Activated CD4-positive, alpha-beta T cell treated with anti-CD3 and anti-CD28 coated beads for 4 hours (primary cell): ENCODE results near the gene TIAM2.

ENCODE experiments used
- DNase-seq, 2 donors: peaks; one replicate each; pipeline ENCODE4 v3.0.0-alpha.2; 2020

TIAM2 gene

DNA sequence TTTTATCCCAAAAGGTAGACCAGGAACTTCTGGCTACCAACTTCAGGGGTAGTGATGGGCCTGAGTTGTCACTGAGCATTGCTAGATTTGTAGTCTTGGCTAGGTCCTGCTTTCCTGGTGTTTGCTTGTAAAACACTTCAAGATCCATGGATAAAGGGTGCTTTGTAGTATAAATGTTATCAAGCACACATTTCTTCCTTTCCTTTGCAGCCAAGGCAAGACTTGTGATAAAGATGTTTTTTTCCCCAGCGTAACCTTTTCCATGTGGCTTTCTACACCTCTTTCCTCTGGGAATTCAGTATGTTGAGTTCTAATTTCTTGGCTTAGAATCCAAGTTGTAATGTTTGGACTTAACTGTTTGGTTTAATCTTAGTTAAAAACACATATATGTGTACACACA, 145.9 kb downstream of the TIAM2 start:
- DNase-seq: no peak

DNA sequence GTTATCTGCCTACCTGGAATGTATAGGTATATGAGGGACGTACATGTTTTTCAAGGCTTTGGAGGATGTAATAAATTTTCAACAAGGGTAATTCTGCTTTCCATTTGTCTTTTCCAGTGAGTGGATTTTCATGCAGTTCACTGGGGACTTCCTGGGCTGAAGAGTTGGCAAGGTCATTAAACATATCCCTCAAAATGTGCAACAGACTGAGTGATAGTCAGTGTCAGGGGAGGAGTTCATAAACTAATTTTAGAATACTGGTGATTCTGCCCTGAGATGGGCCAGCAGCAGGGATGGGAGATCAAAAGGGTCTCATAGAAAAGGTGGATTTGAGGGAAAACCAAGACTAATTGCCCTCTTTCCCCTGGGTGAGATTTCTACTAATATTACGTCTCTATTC, 146.4 kb downstream of the TIAM2 start:
- DNase-seq: no peak

DNA sequence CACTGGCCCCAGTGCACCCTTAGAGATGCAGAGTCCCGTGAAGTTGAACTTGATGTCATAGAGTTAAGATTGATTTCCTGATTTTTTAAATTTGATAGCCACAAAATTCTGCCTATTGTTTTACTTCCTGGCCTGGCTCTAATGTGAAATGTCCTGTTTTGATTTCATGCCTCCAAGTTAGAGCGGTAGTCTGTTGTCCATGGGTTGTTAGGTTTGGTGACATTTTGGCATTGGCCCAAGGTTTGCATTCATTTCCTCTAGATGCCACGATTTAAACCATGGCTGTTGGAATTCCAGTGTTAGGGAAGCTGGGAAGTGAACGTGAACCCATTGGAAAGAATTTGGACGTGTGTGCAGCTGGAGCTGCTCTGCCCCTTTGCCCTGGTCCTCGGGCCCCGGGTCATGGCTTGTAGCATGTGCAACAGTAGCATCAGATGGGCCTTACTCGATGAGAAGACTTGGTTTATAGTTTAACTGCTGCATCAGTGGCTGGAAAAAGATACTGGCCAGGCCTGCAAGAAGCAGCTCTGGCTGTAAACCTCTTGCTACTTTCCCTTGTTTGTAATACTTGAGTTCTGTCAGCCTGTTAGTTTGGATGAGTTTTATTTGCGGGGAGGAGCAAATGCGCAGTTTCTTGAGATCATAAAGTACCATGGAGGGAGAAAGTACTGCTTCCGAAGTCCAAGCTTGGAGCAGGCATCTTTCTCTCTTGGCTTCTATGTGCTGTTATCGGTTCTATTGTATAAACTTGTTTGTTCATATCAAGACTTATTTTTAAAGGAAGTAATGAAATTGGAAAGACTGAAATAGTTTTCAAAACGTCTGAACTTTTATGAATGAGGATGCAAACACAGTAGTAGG, 147.3 kb downstream of the TIAM2 start:
- no peak for DNase-seq

DNA sequence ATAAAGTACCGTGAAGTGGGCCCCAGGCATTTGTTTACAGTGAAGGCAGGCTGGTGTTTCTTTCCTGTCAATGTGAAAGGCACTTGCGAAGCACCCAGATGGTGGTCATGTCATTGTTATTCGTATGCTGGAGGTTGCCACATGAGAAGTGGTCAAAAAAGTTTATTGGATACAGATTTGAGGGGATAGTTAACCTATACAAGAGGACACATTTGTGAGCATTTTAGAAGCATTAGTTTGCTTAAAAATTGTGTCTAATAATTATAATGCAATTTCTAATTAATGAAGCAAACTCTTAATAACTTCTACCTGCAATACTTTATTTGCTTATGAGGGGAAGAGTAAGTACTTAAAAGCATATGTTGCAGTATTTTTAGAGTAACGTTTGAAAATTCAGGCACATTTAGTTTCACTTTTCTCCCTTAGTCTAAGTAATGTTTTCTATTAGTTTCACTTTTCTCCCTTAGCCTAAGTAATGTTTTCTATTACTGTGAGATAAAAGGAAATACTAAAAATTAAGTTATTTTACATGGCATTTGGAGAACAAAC, 148.0 kb downstream of the TIAM2 start:
- DNase-seq: no peak

DNA sequence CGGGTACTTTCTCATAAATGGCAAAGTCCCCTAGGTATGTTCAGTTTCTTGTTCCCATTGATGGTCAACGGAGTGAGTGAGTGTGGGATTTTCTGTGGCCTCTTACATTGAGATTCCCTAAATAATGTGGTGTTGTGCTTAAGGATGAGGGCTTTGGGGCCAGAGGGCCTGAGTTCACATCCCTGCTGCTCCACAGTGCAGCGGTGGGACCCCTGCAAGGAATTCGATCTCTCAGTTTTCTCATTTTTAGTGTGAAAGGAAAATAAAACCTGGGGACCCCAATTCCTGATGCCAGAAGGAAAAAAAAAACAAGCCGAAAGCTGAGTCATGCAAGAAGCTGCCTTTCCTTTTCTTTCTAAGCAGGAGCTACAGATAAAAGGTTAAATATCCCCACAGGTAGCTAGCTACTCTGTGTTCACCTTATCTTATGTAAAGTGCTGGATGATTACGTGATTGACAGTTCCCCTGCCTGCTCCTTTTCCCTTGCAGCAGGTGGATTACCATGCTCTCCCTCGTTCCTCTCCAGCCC, 148.5 kb downstream of the TIAM2 start:
- DNase-seq: no peak

DNA sequence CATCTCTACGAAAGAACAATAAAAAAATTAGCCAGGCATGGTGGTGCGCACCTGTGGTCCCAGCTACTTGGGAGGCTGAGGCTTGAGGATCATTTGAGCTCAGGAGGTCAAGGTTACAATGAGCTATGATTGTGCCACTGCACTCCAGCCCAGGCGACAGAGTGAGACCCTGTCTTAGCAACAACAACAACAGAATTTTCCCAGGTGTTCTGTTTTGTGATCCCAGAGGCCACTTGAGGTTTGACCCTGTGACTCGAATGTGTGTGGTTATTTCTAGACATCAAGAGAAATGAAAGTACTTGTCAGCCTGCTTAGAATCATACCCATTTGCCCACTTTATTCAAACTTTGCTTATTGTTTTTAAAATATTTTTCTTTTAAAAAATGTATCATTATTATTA, 151.1 kb downstream of the TIAM2 start:
- DNase-seq: no peak

DNA sequence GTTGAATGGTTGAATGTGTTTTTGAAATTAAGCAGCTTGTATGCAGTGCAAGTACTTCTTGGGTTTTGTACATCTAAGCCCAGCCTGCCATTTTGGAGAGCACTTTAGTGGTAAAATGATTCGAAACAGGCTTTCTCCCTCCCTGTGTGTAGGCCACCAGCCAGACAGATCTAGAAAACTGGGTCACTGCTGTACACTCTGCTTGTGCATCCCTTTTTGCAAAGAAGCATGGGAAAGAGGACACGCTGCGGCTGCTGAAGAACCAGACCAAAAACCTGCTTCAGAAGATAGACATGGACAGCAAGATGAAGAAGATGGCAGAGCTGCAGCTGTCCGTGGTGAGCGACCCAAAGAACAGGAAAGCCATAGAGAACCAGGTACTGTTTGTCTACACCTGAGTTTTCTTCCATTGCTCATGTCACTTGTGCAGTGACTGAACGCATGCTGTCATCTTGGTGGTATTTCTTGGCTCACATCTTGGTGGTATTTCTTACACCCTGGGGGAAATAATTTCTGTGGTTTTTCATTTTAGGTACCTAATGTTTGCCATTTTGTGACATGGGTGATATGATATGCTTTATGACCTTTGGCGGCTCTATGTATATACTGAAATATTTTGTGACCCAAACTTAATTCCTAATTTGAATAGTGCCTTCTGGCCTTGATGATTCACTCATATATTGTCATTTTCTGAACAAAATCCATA, 153.0 kb downstream of the TIAM2 start:
- no peak for DNase-seq

DNA sequence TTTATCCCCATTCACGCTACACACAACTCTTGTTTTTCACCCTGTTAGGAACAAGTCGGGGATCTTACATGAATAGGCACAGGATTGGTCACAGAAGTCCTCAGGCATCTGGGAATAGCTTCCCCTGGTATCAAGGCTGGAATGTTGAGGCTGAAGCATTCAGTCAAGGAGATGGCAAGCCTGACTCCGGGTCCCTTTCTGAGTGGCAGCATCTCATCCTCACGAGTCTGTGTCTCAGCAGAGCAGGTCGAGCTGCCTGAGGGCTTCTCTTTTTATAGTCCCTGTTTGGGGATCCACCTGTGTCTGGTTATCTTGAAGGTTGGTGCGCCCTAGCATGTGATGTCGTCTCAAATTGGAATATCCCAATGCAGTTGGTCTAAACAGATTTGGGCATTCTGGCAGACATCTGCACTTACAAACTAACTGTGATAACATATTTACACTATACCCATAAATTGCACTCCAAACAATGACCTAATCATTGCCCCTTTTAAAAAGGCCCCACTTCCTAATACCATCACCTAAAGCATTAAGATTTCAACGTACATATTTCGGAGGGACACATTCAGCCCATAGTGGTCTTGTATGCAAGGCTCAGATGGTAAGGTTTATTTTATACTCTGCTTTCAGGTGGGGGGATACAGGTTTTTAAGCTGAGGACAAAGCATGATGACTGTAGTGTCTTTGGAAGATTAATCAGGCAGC, 156.0 kb downstream of the TIAM2 start:
- DNase-seq: no peak

DNA sequence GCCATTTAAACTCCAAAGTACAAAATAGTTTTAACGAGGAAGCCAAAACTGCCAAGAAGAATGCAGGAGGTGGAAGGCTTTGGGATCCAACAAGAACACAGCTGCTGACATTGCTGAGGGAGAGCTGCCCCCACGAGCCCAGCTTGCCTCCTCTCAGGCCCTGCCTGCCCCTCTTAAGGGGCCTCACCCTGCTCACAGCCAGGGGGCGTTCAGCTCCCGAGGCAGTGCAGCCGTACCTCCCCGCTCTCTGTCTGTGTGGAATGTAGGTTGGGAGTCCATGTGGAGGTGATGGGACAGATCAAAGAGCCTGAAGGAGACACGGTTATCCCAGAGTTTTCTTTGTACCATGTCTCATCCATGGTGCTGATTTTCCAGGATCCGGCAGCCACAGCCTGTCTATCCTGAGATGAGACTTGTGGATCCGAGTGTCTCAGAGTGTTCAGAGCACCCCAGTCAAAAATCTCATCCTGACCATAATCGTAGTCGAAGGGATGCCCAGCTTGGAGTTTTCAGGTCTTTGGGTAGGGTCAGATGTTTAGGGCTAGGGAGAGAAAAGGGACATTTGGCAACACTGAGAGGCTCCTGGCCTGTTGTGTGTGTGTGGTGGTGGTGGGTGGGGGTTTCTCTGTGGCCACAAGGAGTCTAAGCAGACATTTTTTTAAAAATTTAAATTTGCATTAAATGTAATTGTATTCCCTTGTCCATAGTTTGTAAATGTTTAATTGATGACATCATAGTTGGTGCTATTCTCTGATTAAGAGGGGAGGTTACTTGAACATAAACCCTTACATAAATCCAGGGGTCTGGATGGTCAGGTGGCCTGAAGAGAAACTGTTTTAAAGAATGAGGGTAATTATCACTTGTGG, 157.3 kb downstream of the TIAM2 start:
- no peak for DNase-seq

DNA sequence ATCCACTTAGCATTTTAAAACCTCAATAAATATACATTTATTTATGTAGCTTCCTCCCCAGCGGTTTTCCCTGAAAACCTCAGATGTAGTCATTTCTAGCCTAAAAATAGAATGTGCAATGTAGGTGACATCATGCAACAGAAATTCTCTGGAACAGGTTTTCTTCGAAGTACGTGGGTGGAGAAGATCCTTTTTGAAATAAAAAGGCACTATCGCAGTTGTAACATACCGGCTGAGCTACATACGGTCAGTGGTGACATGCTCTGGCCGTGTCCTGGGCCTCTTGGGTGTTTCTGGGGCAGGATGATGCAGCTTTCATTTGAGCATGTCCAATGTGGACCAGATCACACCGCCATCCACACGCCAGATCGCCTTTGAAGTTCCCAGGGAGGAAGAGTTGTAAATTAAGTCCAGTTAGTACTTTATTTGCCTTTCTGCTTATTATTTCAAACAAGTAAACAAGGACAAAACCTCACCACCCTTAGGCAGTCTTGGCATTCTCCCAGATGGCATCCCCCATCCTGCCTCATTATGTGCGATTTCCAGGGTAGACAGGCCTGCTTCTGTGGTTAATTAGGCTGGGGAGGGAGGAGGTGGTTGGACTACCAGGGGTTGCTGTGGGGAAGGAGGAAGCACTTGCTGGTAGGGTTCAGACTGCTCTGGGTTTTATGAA, 159.2 kb downstream of the TIAM2 start:
- peak; percentile 29 to 32 for DNase-seq

DNA sequence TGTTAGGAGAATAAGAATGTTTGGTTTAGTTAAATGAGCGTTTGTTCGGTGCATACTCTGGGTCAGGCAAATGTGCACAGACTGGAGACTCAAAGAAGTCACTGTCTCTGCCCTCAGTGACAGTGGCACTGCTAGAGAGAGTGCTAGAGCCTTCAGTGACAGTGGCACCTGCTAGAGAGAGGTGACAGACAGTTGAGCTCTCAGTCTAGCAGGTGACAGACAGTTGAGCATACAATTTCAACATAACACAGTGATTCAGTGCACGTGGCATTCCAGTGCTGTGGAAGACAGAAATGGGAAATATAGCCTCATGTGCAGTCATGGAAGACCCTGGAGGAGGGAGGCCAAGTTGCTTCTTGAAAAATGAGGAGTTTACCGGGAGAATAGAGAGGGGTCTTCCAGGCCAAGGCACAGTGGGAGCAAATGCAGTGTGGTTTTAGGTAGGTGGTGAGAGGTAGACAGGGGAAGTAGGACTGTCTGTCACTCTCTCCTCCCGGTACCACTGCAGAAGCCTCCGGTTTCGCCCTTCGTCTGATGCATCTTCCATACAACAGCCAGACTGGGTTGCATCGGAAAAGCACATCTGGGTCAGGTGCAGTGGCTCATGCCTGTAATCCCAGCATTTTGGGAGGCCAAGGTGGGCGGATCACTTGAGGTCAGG, 160.8 kb downstream of the TIAM2 start:
- peak; percentile 21 to 24 for DNase-seq

DNA sequence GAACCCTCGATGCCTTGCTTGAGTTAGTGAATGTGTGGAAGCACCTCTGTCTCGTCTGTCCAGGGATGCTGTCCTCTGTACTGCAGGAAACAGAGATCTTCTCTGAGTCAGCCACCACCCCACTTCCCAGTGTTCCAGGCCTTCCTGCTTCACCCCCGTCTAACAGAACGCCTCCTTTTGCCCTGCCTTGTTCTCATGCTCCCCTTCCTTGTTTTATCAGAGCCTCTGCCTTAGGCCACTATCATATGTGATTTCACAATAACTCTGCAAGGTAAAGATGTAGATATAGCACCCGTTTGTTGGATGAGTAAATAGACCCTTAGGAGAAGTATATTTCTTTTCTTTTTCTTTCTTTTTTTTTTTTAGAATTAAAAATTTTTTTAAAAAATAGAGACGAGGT, 162.0 kb downstream of the TIAM2 start:
- no peak for DNase-seq

DNA sequence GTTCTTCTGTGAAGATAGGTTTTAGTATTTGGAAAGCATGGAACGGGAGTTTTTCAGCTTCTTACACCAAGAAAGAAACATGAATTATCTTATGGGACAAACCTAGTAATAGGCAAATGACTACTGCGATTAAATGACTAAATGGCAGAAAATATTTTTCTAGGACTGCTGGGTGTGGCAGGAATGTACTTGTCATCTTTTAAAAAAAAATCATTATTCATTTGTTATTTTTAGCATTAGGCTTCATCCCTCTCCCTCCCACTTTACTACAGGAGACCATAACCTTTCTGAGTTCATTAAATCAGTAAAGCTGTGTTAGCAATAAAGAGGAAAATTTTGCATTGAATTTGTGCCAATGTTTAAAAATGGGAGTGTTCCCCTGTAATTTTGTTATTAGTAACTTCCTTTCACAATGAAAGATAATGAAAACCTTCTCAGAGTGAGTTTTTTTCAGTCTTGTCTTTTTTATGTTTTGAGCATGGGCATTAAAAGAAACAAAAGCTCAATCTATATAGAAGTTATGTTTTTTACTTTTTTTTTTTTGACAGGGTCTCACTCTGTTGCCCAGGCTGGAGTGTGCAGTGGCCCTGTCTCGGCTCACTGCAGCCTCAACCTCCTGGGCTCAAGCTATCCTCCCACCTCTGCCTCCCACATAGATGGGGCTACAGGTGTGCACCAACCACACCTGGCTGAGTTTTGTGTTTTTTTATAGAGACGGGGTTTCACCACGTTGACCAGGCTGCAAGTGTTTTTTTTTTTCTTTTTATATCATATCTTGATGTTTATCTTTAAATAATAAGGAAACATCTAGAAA, 163.1 kb downstream of the TIAM2 start:
- no peak for DNase-seq

DNA sequence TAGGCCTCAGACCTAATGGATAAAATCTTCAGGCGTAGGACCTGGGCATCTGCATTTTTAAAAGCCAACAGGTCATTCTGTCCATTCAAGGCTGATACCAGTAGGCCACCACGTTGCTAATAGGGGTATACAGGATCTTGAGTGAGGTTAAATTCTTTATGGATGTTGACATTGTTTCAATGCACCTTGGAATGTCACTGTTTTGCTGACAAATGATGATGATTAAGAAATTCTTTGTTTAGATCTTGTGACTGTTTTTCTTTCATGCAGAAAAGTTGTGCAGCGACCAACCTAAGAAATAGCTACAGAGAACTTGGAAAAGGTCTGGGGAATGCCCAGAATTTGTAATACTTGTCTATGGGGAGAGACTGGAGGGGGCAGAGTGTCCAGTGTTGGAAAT, 167.6 kb downstream of the TIAM2 start:
- no peak for DNase-seq

DNA sequence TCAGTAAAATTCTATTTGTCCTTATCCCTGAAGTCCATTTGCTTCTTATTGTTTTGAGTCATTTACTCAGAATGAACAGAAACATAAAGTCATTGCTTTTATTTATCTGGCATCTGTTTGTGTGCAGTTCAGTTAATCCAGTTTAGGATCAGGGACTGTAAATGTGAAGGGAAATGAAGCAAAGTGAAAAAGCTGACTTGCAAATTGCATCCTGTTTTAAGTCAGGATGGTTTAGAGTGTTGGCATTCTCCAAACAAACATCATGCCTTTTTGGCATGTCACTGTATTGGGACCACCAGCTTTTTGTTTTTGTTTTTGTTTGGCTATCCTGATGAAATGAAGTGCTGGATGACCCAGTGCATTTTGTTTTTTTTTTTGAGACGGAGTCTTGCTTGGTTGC, 168.5 kb downstream of the TIAM2 start:
- no peak for DNase-seq

DNA sequence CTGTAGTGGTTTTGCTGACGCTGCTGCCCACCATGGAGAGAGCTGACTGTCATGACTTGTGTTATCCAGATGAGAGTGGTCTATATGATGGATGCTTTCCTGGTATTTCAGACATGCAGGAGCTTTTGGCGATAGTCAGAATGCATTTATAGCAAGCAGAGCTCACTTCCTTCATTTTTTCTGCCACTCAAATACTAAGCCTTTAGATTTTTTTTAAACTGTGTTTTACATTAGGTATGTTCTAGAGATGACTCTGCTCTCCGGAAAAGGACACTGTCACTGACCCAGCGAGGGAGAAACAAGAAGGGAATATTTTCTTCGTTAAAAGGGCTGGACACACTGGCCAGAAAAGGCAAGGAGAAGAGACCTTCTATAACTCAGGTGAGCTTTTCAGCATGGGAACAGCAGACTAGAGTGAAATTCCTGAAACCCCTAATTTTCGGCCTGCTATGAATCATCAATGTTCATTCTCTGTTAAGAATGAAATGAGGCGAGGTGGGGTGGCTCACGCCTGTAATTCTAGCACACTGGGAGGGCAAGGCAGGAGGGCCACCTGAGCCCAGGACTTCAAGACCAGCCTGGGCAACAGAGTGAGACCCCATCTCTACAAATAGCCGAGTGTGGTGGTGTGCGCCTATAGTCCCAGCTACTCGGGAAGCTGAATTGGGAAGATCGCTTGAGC, 170.1 kb downstream of the TIAM2 start:
- no peak for DNase-seq

DNA sequence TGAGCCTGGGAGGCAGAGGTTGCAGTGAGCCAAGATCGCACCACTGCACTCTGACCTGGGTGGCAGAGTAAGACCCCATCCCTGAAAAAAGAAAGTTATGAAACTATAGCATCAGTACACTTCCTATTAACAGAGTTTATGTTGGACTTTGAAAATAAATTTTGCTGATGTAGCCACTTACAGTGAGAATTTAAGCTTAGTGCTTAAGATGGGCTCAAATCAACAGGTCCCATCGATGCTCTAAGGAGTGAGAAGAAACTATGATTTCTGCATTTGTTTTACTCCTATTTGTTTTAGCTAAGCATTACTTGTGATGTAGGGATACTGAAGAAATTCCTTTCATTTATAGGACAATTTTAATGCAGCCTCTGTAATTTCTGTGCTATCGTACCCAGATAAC, 175.4 kb downstream of the TIAM2 start:
- DNase-seq: no peak

DNA sequence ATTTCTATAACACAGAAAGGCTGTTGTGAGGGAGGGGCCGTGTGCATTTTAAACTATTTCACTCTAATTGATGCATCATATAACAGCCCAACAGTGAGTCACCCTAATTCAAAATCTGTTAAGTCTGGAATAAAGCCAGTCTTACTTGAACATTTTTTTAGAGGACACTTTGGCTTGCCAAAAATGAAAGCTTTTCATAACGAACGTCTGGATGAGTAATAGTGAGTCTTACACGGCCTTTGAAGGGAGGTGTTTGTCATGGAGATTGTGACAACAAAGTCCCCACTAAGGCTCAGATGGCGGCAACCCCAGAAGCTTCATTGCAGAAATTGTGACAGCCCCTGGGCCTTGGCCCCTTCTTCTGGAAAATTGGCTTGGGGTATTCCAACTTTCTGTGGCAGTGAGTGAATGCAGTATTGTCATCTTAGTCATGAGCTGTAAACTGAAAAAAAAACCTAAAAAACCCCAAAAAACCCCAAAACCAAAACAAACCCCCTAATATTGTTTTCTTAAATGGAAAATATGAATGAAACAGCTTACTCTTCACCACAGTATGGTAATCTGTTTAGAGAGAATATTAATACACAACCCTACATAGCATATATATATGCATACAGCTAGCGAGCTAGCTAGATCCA, 176.1 kb downstream of the TIAM2 start:
- DNase-seq: peak; percentile 85 to 89
